ENCODE results near the gene NFIB.

NFIB gene

DNA sequence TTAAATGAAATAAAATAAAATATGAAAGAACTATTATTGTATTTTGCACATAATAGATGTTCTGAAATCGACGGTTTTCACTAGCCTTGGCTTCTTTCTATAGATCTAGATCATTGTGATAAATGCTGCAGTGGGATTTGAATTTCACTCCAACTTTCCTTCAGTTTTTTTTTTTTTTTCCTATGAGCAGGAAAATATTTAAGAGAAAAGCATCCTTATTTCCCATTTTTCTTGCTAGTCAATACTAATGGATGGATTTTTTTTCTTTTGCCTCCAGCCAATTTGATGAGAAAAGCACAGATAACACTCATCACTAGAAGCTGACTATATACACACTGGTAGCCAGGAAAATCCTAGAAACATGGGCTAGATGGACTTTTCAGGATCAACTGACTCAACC lies 249.0 kb downstream of the NFIB start:
- TF ChIP-seq, protein P1, sequence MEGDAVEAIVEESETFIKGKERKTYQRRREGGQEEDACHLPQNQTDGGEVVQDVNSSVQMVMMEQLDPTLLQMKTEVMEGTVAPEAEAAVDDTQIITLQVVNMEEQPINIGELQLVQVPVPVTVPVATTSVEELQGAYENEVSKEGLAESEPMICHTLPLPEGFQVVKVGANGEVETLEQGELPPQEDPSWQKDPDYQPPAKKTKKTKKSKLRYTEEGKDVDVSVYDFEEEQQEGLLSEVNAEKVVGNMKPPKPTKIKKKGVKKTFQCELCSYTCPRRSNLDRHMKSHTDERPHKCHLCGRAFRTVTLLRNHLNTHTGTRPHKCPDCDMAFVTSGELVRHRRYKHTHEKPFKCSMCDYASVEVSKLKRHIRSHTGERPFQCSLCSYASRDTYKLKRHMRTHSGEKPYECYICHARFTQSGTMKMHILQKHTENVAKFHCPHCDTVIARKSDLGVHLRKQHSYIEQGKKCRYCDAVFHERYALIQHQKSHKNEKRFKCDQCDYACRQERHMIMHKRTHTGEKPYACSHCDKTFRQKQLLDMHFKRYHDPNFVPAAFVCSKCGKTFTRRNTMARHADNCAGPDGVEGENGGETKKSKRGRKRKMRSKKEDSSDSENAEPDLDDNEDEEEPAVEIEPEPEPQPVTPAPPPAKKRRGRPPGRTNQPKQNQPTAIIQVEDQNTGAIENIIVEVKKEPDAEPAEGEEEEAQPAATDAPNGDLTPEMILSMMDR (IDR thresholded peaks at IDR 0.05; ENCODE audit: borderline replicate concordance, insufficient read depth, low read depth, low read length): no peak
- H3K4me3 ChIP-seq (ENCODE audit: low read depth, low read length): no peak overlapping the region

DNA sequence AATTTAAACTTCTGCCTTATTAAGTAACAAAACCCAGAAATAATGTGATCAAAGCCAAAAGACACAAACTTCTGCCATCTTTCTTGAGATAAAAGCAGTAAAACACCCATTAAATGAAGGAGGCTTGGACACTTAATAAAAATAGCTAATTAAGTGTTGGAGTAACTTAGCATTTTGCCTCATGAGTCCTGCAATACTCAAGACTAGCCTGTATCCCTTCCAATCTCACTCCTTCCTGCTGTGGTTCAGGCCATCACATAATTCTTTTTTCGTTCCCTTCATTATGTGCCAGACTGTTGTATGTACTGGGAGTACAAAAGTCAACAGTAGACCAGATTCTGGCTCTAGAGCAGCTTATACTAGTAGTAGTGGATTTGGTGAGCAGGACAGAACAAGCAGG lies 250.2 kb downstream of the NFIB start:
- H3K4me3 ChIP-seq (ENCODE audit: low read depth, low read length): no peak overlapping the region
- TF ChIP-seq, protein P1 (IDR thresholded peaks at IDR 0.05; ENCODE audit: borderline replicate concordance, insufficient read depth, low read depth, low read length): no peak

DNA sequence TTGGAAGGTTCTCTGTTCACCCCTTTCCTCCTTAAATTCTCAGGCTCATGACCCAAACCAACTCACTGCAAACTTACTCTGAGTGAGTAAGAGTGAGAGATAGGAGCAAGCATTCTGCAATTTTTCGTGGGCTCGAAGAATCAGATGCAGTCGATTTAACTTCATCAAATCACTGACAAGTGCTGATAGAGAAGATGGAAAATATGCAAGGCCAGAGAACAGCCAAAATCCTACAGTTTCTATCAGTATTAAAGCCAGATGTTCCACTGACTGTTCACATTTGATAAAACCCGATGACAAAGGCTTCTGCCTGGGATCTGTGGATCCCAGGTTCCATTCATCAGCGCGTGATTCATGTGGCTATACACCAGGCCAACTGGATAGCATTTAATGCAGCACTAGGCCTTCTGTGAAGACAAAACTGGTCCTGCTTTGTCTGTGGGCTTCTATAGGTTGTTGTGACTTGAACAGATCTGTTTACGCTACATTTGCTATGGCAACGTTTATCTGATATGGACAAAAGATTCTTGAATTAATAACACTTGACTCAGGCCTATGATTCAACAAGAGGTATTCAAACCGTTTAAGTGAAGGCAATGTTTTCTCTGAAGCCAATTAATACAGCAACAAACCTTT lies 251.2 kb downstream of the NFIB start:
- H3K4me3 ChIP-seq (ENCODE audit: low read depth, low read length): no peak overlapping the region

DNA sequence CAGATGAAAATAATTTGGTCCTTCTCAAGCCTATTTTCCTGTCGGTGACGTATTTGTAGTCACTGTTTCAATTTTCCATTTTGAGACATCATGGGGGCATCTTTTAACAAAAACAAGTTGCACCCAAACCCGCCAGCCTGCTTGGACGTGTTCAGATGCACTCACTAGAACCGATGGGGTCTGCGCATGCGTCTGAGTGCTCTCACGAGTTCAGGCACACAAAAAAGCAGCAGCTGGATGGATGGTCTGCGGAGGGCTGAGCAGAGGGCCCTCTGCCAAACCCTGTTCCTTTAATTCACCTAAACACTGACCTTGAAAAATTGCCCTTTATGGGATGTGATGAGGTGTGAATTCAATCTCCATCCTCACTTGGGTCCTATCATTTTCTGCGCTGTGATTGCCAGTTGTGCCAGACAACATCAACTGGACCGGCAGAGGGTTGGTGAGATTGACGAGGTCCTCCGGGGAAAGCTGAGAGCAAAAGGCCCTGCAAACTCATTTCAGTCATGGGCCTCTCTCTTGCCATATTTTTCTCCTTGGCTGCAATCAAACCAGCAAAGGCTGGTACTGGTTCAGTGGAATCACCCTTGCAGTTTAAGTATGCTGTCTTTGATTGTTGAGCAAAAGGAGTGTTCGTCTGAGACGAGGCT lies 251.9 kb downstream of the NFIB start:
- H3K4me3 ChIP-seq (ENCODE audit: low read depth, low read length): no peak overlapping the region
- TF ChIP-seq, protein P1 (IDR thresholded peaks at IDR 0.05; ENCODE audit: borderline replicate concordance, insufficient read depth, low read depth, low read length): no peak

More for the DNA sequence above, 251.2 kb downstream of the NFIB start:
- TF ChIP-seq, protein P1 (IDR thresholded peaks at IDR 0.05; ENCODE audit: borderline replicate concordance, insufficient read depth, low read depth, low read length): no peak

DNA sequence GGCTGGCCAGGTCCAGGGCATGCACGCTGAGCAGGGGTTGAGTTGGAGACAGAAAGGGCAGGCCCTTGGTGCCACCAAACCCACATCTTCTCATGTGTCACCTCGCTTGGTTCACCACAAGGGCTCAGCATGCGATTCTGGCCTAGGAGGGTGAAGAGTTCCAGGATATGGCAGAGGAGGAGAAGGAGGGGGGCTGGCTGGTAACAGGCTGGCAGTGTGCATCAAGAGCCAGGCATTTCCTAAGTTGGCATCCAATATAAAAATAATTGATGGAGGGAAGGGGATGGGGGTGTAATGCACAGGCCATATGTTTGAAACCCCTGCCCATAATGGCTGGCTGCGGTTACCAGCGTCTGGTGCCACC lies 255.6 kb downstream of the NFIB start:
- no peak overlapping the region for H3K4me3 ChIP-seq (ENCODE audit: low read depth, low read length)
- TF ChIP-seq, protein P1 (IDR thresholded peaks at IDR 0.05; ENCODE audit: borderline replicate concordance, insufficient read depth, low read depth, low read length): no peak

DNA sequence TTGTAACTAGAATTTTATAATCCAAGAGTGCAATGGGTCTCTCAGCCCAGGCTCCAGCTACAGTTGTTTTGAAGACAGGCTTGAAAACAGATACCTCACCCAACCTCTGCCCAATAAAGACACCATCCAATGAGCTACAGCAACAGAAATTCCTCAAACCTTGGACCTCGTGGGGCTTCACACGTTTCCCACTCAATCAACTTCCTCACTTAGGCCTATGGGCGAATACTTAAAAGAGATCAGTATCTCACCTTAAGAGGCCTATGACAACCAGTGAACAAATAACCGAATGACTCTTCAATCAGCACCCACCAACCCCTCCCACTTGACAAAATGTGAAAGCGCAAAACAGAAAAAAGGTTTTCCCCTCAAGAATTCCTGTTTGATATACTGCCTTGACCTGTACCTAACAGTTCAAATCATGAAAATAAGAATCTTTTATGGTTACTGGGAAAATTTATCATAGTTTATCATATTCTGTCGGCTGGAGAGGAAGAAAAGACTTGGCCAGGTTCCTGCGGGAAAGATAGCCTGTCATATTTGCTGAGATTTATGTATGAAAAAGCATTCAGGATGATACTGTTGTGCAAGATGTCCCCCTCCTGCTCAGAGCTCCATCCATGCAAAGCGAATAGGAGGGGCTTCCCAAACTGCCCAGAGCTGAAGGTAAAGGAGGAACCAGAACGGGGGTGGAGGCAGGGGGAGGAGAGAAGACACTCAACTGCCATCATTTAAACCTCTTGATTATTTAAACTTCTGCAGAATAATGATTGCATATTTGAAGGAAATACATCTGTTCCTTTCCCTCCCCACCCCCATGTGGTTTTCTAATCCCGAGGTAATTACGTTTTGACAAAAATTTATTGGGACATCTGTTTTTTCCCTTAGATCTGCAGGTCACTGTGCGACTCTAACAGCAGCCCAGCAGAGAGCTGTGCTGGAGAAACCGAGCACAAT lies 256.3 kb downstream of the NFIB start:
- H3K4me3 ChIP-seq (ENCODE audit: low read depth, low read length): no peak overlapping the region
- TF ChIP-seq, protein P1 (IDR thresholded peaks at IDR 0.05; ENCODE audit: borderline replicate concordance, insufficient read depth, low read depth, low read length): no peak
